GM18870 (cell line): ENCODE measurements around the gene SLTM.
"Not testable (repeated sequence)": the region's sequence is repeated elsewhere in the genome, so short reads cannot be mapped to it uniquely, and the experiment has no call there.

Experiments used
- ATAC-seq: cut with Tn5 transposase; IDR thresholded peaks from one replicate; pipeline ENCODE4 v1.9.1; 2021; ENCODE audit warnings: moderate library complexity; ENCODE audit not compliant: unreplicated experiment

Gene SLTM

DNA sequence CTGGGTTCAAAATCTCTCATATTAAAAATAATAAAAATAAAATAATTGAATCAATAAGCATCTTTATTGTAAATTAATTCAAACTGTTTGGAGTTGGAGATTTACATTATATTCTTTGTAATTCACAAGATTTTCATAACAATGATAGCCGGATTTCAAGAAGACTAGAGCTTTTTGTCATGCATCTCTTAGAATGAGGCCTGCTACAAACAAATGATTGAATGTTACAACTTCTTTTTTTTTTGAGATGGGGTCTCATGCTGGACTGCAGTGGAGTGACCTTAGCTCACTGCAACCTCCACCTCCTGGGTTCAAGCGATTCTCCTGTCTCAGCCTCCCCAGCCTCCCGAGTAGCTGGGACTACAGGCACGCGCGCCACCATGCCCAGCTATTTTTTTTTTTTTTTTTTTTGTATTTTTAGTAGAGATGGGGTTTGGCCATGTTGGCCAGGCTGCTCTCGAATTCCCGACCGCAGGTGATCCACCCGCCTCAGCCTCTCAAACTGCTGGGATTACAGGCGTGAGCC is 3.5 kb downstream of the SLTM start:
- ATAC-seq, result no peak

DNA sequence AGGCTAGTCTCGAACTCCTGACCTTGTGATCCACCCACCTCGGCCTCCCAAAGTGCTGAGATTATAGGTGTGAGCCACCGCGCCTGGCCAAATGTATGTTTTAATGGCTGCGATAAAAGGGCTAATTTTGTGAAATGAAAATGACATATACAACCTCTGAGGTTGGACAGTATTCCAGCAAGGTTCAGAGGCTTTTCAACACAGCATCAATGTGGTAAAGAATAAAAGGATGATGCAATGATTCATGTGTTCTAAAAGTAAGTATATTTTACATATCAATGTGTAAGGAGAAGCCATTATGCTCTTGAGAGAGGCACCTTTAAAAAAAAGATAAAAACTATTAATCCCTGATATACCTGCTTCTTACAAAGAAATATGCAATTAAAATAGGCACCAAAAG is 6.7 kb downstream of the SLTM start:
- ATAC-seq, result no peak

DNA sequence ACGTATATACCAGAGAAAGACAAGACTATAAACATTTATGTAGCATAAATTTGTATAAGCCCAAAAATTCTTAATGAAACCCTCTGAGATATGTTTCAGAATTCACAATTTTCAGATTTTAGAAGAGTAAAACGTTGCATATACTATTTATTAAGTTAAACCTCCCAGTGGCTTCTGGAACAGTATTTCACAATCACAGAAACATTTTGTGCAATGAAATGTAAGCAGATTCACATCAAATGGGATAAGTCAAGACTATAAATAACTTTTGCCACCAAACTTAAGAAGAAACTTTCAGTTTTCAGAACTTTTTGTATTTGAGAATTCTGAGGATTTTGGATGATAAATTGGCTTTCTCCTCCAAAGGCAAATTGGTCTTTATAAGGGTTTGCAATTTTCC is 9.2 kb downstream of the SLTM start:
- no peak for ATAC-seq

DNA sequence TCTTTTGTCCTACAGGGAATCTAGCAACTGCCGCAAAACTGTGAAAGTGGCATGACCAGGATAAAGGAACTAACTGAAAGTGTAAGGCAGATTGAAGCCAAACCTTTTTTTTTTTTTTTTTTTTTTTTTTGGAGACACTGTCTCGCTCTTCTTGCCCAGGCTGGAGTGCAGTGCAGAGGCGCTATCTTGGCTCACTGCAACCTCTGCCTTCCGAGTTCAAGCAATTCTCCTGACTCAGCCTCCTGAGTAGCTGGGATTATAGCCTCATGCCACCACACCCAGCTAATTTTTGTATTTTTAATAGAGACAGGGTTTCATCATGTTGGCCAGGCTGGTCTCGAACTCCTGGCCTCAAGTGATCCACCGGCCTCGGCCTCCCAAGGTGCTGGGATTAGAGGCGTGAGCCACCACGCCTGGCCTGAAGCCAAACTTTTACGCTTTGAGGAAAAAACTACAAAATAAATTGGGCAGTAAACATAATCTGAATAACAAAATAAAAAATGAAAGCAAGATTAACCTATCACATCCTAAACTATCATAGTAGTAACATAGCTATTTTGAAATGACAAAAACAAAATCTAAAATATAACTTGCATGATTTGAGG is 9.7 kb downstream of the SLTM start:
- no peak for ATAC-seq

DNA sequence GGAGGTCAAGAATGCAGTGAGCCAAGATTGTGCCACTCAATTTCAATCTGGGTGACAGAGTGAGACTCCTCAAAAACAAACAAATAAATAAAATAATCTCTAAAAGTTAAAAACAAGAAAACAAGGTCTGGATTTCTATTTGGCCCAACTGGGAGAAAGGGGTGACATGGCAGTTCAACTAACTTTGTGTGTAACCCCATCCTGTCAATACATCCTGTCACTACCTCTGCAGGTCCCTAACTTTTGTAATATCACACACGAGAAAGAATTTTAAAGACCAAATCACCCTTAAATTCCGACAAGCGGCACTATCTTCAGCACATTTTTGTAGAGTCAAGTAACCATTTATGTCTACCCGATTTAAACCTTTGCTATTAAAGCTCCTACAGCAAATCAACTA is 10.2 kb downstream of the SLTM start:
- ATAC-seq, result no peak

DNA sequence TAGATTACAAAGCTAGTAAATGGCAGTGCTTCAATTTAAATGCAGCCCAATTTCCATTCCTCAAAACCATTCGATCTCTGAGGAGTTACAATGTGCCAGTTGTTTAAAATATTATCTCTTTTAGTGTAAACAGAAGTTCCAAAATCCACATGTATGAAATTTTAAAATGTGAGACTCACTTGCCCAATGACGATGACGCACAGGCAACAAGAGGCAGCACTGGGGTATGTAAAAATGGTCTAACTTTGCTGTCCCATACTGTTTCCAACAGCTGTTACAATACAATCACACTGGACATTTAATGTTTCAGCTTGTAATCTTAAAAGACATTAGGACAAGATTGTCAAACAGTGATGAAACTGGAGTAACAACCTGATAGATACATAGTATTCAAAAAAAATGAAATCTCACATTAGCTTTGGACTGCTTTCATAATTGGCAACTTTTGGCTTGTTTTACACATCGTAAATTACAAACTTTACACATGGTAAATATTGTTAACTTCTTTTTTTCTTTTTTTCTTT is 12.2 kb downstream of the SLTM start:
- ATAC-seq, result no peak

DNA sequence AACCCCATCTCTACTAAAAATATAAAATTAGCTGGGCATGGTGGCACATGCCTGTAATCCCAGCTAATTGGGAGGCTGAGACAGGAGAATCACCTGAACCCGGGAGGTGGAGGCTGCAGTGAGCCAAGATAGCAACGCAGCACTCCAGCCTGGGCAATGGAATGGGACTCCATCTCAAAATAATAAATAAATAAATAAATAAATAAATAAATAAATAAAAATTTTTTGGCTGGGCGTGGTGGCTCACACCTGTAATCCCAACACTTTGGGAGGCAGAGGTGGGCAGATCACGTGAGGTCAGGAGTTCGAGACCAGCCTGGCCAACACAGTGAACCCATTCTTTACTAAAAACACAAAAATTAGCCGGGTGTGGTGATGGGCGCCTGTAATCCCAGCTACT is 13.0 kb downstream of the SLTM start:
- ATAC-seq, result not testable (repeated sequence)

DNA sequence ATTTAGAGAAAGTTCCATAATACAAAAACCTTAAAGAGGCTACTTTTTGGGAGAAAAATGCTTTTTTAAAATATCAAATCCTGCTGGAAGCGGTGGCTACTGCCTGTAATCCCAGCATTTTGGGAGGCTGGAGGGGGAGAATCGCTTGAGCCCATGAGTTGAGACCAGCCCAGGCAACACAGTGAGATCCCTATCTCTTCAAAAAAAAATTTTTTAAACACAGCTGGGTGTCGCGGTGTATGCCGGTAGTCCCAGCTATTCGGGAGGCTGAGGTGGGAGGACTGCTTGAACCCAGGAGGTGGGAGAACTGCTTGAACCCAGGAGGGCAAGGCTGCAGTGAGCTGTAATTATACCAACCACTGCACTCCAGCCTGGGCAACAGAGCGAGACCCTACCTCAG is 14.2 kb downstream of the SLTM start:
- ATAC-seq, result no peak

DNA sequence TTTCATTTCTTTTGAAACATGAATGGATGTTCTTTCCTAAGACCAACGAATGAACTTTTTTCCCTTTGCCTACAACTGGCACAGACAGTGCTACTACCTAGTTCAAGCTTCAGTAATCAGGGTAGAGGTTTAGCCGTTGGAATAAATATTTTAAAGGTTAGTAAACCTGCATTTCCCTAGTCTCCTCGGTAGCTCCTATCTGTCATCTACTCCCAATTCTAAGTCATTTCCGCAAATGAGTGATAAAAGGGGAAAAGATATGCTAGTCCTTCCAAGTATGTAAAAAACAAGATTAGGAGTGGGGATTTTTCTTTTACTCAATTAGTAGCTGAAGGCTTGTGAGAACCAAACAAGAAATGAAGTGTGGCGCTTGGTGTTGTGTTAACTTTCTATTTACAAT is 15.2 kb downstream of the SLTM start:
- no peak for ATAC-seq

DNA sequence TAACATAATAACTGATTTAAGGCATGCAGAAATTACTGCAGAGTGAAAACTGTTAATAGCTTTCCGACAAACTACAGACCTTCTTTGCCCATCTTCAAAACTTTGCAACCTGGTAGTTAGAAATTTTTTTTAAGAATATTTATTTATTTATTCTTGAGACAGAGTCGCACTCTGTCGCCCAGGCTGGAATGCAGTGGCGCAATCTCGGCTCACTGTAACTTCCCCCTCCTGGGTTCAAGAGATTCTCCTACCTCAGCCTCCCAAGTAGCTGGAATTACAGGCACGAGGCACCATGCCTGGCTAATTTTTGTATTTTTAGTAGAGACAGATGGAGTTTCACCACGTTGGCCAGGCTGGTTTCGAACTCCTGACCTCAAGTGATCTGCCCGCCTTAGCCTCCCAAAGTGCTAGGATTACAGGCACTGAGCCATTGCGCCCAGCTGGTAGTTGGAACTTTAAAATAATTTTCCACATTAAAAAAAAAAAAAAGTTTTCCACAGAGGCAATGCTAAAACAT is 15.8 kb downstream of the SLTM start:
- not testable (repeated sequence) for ATAC-seq

DNA sequence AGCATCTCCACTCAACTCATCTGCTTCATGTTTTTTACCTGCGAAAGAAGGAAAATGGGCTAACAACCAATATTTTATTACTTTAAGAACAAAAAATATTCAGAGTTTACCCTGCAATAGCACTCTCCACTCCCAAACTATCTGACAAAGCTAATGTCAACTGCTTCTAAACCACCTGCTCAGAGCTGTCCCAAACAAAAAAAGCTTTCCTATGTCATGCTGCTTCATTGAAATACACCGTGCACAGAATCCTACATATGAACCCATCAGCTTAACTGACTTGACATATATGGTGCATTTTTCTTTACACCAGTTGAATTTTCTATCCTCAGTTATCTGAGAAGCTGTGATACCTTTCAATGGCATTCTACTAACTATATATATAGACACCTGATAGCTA is 16.5 kb downstream of the SLTM start:
- no peak for ATAC-seq

DNA sequence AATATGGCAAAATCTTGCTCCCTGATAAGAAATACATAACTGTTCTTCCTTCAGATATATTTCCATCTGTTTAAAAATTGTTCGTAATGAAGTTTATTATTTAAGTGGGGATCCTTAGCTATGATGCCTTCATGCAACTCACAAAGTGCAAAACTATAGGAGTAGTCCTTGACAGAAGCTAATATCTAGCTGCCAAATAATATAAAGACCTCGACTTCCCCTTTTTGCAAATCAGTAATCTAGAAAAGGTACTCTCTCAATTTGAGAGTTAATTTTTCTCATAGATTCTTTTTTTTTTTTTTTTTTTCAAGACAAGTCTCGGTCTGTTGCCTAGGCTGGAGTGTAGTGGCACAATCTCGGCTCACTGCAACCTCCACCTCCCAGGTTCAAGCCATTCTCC is 23.0 kb downstream of the SLTM start:
- ATAC-seq, result no peak

DNA sequence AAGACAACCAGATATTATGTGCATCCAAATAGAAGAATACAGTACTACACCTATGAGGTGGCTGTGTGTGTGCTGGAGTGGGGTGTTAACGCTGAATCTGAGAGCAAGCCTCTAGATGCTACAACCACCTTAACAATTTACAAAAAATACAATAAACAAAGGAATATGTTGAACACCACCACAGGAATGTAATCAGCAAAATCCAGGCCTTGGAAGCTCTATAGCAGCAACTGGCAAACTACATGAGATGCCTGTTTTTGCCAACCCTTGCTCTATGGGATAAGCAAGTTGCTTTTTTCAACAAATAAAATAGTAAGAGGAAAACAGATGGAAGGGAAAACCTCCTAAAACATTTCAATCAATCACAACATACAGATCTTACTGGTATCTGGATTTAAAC is 23.9 kb downstream of the SLTM start:
- no peak for ATAC-seq

DNA sequence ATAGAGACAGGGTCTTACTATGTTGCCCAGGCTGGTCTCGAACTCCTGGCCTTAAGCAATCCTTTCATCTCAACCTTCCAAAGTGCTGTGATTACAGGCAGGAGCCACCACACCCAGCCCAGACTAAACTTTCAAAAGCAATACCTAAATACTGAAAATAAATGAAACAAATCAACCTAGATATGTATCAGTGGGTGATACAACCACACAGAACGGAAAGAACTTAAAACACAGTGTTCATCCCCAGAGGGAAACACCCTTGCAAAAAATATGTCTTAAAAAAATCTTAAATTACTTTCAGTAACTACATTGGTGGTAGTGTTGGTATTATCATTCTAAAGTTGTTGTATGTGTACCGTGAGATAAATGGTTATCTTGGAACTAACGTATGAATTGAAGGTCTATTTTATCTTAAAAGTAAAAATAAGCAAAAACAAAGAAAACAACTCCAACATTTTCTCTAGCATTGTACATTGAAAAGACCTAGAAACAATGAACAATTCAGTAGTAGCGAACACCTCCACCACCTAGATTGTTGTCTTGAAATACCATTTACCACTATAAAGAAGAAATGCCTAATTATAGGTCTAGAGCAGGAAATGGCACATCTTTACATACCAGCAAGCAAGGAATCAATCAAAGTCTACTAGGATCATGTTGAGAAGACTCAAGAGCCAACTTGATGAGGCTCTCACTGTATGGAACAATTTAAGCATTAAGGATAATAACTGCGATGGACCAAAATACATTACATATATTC is 24.7 kb downstream of the SLTM start:
- no peak for ATAC-seq

DNA sequence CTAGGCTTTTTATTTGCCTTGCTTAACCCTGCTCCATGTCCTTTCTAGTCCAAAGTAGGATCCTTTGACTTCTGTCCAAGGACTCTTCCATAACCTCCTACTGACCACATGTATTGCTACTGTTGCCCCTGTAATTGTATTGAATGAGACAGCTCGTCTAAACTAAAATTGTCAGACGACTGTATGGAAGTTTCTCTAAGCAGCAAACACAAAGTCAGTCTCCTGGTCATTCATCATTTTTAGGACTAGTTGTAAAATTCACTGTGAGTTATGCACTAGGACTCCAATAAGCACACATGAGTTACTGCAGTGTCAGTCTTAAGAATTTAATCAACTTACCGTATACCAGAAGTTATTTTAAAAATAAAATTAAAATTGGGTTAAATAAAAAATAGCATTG is 32.8 kb downstream of the SLTM start:
- ATAC-seq, result no peak

DNA sequence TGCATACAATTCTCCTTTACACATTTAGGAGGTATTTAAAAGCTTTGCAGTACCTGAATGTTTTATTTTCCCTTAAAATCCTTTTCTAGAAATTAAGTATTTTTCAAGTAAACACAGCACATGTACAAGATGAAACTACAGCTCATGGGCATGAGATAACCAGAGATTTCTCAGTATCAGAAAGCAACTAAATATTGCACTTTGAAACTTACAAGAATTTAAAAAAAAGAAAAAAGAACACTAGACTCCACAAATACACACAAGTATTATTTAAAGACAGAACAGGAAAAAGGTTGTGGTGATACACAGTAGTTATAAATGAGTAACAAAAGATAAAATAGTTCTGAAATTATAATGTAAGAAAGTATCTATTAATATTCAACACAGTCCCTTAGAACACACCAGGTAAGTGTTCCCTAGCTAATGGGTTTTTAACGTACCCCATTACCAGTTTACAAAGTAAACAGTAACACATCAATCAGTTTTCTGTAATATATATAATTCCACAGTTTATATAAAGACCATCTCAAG is 35.3 kb downstream of the SLTM start:
- no peak for ATAC-seq

DNA sequence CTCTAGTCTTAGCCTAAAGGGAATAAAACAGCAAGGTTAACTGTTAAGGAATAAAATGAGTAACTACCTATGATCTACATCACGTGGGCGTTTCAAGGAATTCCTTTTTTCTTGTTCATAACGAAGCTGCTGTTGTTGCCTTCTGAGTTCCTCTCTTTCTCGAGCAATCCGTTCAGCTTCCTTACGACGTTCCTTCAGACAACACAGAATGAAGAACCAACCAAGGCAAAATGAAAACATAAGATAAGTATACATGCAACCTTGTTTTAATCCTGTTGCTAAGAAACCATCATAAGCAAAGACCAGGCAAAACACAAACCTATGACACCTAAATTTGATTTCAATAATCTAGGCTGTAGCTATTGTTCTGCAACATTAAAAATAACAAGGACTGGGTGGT is 44.1 kb downstream of the SLTM start:
- no peak for ATAC-seq

DNA sequence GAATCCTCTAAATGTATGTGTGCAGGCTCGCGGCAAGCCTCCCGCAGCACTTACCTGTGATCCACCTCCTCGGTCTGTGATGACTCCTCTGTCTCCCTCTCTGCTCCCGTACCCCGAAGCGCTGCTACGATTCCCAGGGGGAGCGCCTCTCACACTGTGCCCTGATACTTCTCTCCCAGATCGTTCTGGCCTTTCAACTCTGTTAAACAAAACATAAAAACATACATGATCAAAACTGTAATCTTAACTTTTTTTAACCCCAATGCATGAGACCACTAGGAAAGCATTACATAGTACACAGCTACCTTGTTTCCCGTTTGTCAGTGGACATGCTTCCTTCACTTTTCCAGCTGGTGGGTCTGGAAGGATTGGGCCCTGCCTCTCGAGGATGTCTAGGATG is 46.6 kb downstream of the SLTM start:
- ATAC-seq, result no peak

DNA sequence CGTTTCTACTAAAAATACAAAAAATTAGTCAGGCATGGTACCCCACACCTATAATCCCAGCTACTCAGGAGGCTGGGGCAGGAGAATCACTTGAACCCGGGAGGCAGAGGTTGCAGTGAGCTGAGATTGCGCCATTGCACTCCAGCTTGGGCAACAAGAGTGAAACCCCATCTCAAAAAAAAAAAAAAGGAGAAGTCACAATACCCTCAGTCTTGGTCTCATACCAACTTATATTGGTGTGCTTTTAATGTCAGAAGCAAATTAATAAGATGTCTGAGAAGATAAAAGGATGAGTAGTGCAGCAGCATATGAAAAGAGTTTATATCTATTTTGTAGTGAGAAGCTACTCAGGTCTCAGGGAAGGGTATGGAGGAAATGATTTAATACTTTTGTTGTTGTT is 49.6 kb downstream of the SLTM start:
- ATAC-seq, result not testable (repeated sequence)

DNA sequence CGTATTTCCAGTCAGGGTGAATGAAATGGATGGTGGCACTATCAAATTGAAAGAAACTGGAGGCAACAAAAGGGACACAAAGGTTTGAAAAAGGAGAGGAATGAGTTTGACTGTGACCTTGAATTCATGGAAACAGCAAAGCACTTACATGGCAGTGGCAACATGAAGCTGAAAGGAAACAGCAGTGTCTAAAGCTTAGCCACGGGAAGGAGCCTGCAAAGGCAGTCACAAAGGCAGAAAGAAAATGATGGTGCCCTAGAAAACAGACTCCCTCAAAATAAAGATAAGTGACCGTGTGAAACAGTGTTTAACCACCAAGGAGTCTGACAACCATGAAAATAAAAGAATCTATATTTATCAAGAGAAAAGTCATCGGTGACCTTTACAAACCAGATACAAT is 51.2 kb downstream of the SLTM start:
- ATAC-seq, result no peak

DNA sequence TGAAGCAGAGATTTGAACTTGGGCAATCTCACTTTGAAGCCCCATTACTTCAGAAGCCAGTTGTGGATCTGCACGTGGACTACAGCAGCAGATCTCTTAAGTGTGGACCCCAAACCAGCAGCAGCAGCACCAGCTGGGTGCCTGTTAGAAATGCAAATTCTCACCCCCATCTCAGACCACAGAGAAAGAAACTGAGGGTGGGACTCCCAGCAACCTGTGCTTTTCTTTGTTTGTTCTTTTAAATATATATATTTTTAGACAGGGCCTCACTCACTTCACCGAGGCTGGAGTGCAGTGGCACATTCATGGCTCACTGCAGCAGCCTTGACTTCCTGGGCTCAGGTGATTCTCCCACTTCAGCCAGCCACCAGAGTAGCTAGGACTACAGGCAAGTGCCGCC is 53.2 kb downstream of the SLTM start:
- no peak for ATAC-seq
